HT-29 (cell line): ENCODE results near the gene KRT86. TPM values are rescaled to one million over a fixed set of nuclear protein-coding genes. Genes with fewer than 3 reads are reported as not detected.
"Not testable (repeated sequence)": the region's sequence is repeated elsewhere in the genome, so short reads cannot be mapped to it uniquely, and the experiment has no call there.

ENCODE experiments used
- DNase-seq: peaks from one replicate; pipeline ENCODE4 v3.0.0-alpha.2; 2015; ENCODE audit warnings: low spot score
- total RNA-seq: library from RNA; depleted of rRNA; stranded (reverse); fragments of >200 nt; shearing (Covaris generic); gene quantifications from 2 replicates; pipeline ENCODE4 v1.2.3, GENCODE V29; 2014

Gene KRT86
- total RNA-seq, 1 experiment from 2014 or later = 0.81 TPM

- no peak for DNase-seq
These were observed 59.7 kb downstream of the KRT86 start for GRCh38 chr12:52334185-52334584.

GRCh38 chr12:52335598-52336262 lies 61.3 kb downstream of the KRT86 start:
- peak; percentile 52 for DNase-seq

GRCh38 chr12:52336641-52337040 lies 62.2 kb downstream of the KRT86 start:
- no peak for DNase-seq

- DNase-seq = no peak
These were observed 62.6 kb downstream of the KRT86 start for GRCh38 chr12:52337054-52337453.

- DNase-seq = no peak
These were observed 64.0 kb downstream of the KRT86 start for GRCh38 chr12:52338241-52338960.

- DNase-seq = no peak
These were observed 66.7 kb downstream of the KRT86 start for GRCh38 chr12:52341066-52341580.

GRCh38 chr12:52342781-52343490 lies 68.5 kb downstream of the KRT86 start:
- no peak for DNase-seq

GRCh38 chr12:52343550-52343949 lies 69.1 kb downstream of the KRT86 start:
- DNase-seq = no peak

- DNase-seq = no peak
These were observed 69.7 kb downstream of the KRT86 start for GRCh38 chr12:52344111-52344510.

- DNase-seq = not testable (repeated sequence)
These were observed 70.6 kb downstream of the KRT86 start for GRCh38 chr12:52345041-52345440.

- DNase-seq = peak; percentile 44
These were observed 72.1 kb downstream of the KRT86 start for GRCh38 chr12:52346593-52346992.

- peak; percentile 70 for DNase-seq
These were observed 72.6 kb downstream of the KRT86 start for GRCh38 chr12:52347016-52347415.

- DNase-seq = no peak
These were observed 73.4 kb downstream of the KRT86 start for GRCh38 chr12:52347551-52348510.

GRCh38 chr12:52349196-52349595 lies 74.8 kb downstream of the KRT86 start:
- DNase-seq = no peak

GRCh38 chr12:52350021-52350620 lies 75.7 kb downstream of the KRT86 start:
- DNase-seq = no peak

- DNase-seq = no peak
These were observed 76.3 kb downstream of the KRT86 start for GRCh38 chr12:52350786-52351185.

GRCh38 chr12:52351196-52352059 lies 77.0 kb downstream of the KRT86 start:
- no peak for DNase-seq

- no peak for DNase-seq
These were observed 78.5 kb downstream of the KRT86 start for GRCh38 chr12:52352951-52353350.

- no peak for DNase-seq
These were observed 79.3 kb downstream of the KRT86 start for GRCh38 chr12:52353766-52354165.

GRCh38 chr12:52354200-52354599 lies 79.8 kb downstream of the KRT86 start:
- DNase-seq = no peak
